B cell (primary cell): Measurements from ENCODE around the gene ACR. TPM values are rescaled to one million over a fixed set of nuclear protein-coding genes. Genes with fewer than 3 reads are reported as not detected.

Experiments used
- ATAC-seq: fragments of 200-7000 bp; cut with Tn5 transposase; one replicate; pipeline ENCODE4 v1.10.0; 2021; ENCODE audit warnings: low read depth, mild to moderate bottlenecking, moderate number of reproducible peaks, moderate library complexity
- CTCF ChIA-PET: fragments of 350-600 bp; sonication (Branson Sonifier 250); formaldehyde crosslinking; loops from one replicate; lab custom pipeline; 2021; ENCODE audit warnings: antibody characterized with exemption, inconsistent platforms; lab: Charles Lee
- POLR2A ChIA-PET: fragments of 350-600 bp; sonication (Branson Sonifier 250); formaldehyde crosslinking; loops from one replicate; lab custom pipeline; 2021; ENCODE audit warnings: antibody characterized with exemption; lab: Charles Lee
- DNase-seq: peaks from one replicate; pipeline ENCODE4 v3.0.0; 2013
- H2AFZ ChIP-seq: 2 replicates; pipeline ENCODE4 v1.6.1; 2012; ENCODE audit warnings: mild to moderate bottlenecking, low read depth, low read length; ENCODE audit not compliant: insufficient read depth, poor library complexity, severe bottlenecking
- H3K27ac ChIP-seq, 2 donors: 1 replicate in 1 of 2; 2 replicates in 1 of 2; pipeline ENCODE4 v1.5.1; 2012 to 2013; ENCODE audit warnings: low read length in 2 of 2, mild to moderate bottlenecking in 2 of 2, moderate library complexity in 1 of 2
- H3K27me3 ChIP-seq, 4 experiments: fragments of 200-600 bp in 1 of 4; sonication (generic) in 1 of 4; replicated peaks in 1 of 4; 1 replicate in 2 of 4; 2 replicates in 2 of 4; pipeline versions ENCODE4 v1.6.1 to v1.7.0; 2013 to 2016; ENCODE audit warnings: low read length in 3 of 4, mild to moderate bottlenecking in 2 of 4, mixed read lengths in 1 of 4, moderate library complexity in 1 of 4; ENCODE audit not compliant: insufficient read depth in 4 of 4, control insufficient read depth in 3 of 4; ENCODE audit errors: control extremely low read depth in 1 of 4
- H3K36me3 ChIP-seq, 2 experiments: replicated peaks in 1 of 2; 1 replicate in 1 of 2; 2 replicates in 1 of 2; pipeline versions ENCODE4 v1.6.1 to v1.7.1; 2013; ENCODE audit warnings: low read length in 1 of 2; ENCODE audit not compliant: insufficient read depth in 2 of 2, control insufficient read depth in 1 of 2; ENCODE audit errors: control extremely low read depth in 1 of 2, extremely low read depth in 1 of 2
- H3K4me1 ChIP-seq, 2 donors: fragments of 200-600 bp in 1 of 2; sonication (generic) in 1 of 2; 1 replicate in 1 of 2; 2 replicates in 1 of 2; pipeline versions ENCODE4 v1.5.1 to v1.6.1; 2013 to 2017; ENCODE audit warnings: low read length in 2 of 2; ENCODE audit not compliant: control insufficient read depth in 2 of 2, insufficient read depth in 2 of 2
- H3K4me2 ChIP-seq: replicated peaks from 2 replicates; pipeline ENCODE3; 2012; ENCODE audit warnings: mild to moderate bottlenecking, low read depth, low read length; ENCODE audit not compliant: poor library complexity, severe bottlenecking
- H3K4me3 ChIP-seq, 5 experiments: fragments of 200-600 bp in 1 of 5; sonication (generic) in 1 of 5; 1 replicate in 3 of 5; 2 replicates in 2 of 5; pipeline versions ENCODE4 v1.5.1 to v1.7.0; 2011 to 2016; ENCODE audit warnings: low read length in 4 of 5, mild to moderate bottlenecking in 4 of 5, low read depth in 2 of 5, control low read depth in 1 of 5, moderate library complexity in 1 of 5; ENCODE audit not compliant: insufficient read depth in 1 of 5; ENCODE audit errors: control extremely low read depth in 1 of 5, extremely low read depth in 1 of 5
- H3K79me2 ChIP-seq: fragments of 200-600 bp; sonication (generic); one replicate; pipeline ENCODE4 v1.6.0; 2016; ENCODE audit warnings: low read length; ENCODE audit not compliant: control insufficient read depth, insufficient read depth
- H3K9ac ChIP-seq: fragments of 200-600 bp; sonication (generic); 2 replicates; pipeline ENCODE4 v1.6.1; 2017; ENCODE audit warnings: mild to moderate bottlenecking, low read length, moderate library complexity
- H3K9me3 ChIP-seq, 3 donors: one replicate each; pipeline versions ENCODE4 v1.6.1 to v1.7.1; 2013; ENCODE audit warnings: low read length in 2 of 3; ENCODE audit not compliant: control insufficient read depth in 2 of 3, insufficient read depth in 1 of 3; ENCODE audit errors: control extremely low read depth in 1 of 3
- H4K20me1 ChIP-seq: 2 replicates; pipeline ENCODE4 v1.6.0; 2012; ENCODE audit warnings: mild to moderate bottlenecking, low read length; ENCODE audit not compliant: insufficient read depth, control insufficient read depth, poor library complexity, severe bottlenecking
- H3K27ac Mint-ChIP-seq: one replicate; pipeline ENCODE4 v1.8.0; 2021; ENCODE audit warnings: mixed read lengths
- H3K27me3 Mint-ChIP-seq: one replicate; pipeline ENCODE4 v1.8.0; 2021; ENCODE audit warnings: mixed read lengths
- H3K4me1 Mint-ChIP-seq: one replicate; pipeline ENCODE4 v1.8.0; 2021; ENCODE audit warnings: mixed read lengths
- H3K4me3 Mint-ChIP-seq: one replicate; pipeline ENCODE4 v1.8.0; 2021; ENCODE audit warnings: mixed read lengths
- H3K9me3 Mint-ChIP-seq: one replicate; pipeline ENCODE4 v1.8.0; 2022; ENCODE audit warnings: mixed read lengths; ENCODE audit not compliant: insufficient read depth
- CTCF ChIP-seq: fragments of 200-600 bp; IDR thresholded peaks from one replicate; pipeline ENCODE4 v1.8.0; 2022; ENCODE audit warnings: antibody characterized with exemption, mild to moderate bottlenecking
- EZH2 ChIP-seq: IDR thresholded peaks from 2 replicates; pipeline ENCODE4 v1.6.1; 2012; ENCODE audit warnings: borderline replicate concordance, low read depth, mild to moderate bottlenecking, moderate library complexity, low read length; ENCODE audit not compliant: insufficient read depth, poor library complexity, severe bottlenecking
- WGBS: methylation state at CpG from one replicate; pipeline ENCODE4 v1.1.5; 2013; ENCODE audit warnings: missing lambda C conversion rate; ENCODE audit not compliant: insufficient coverage; 5-methylcytosine and 5-hydroxymethylcytosine counted together
- intact Hi-C: fragments of 100-400 bp; cut with micrococcal nuclease; formaldehyde crosslinking; loops from one replicate; pipeline ENCODE4 v1.10.0; 2022
- polyA plus RNA-seq: library from polyadenylated mRNA; depleted of rRNA; stranded (reverse); fragments of >200 nt; gene quantifications from 2 replicates; pipeline ENCODE4 v1.2.3, GENCODE V29; 2012
- total RNA-seq, 2 donors: library from RNA; stranded (reverse); fragments of 120-200 nt in 1 of 2; gene quantifications; 1 replicate in 1 of 2; 2 replicates in 1 of 2; pipeline versions ENCODE4 v1.2.3 to v1.2.4, GENCODE V29; 2013 to 2022

Gene ACR
- total and polyA plus RNA-seq, 2 donors (not counting 1 experiment from before 2014, with no cell fraction given), result not detected

- Histone ChIP-seq H3K9ac (no peak overlapping the region), H2AFZ (no peak overlapping the region), H3K4me2 (no peak overlapping the region), H3K9me3 (peaks cover 0 to 6% (median 0%) of the 10 kb centered on the region in 3 donors), H3K36me3 (no peaks in the 10 kb centered on the region), H4K20me1 (no peaks in the 10 kb centered on the region), H3K27ac (no peak overlapping the region), H3K4me1 (no peaks in the 10 kb centered on the region), H3K4me3 (no peak overlapping the region), H3K79me2 (no peaks in the 10 kb centered on the region), H3K27me3 (no peaks in the 10 kb centered on the region)
- intact Hi-C loops, result no loop called here
- DNase-seq (no peak), ATAC-seq (no peak)
- H3K27ac Mint-ChIP-seq, result no peak overlapping the region
- WGBS, result 96% methylated on average over 18 of the region's 18 CpGs
- H3K9me3 Mint-ChIP-seq, result no peaks in the 10 kb centered on the region
- TF ChIP-seq CTCF, result no peak
- TF ChIP-seq EZH2, result no peak
- no peaks in the 10 kb centered on the region for H3K4me1 Mint-ChIP-seq
- CTCF ChIA-PET, result no interaction called here
- POLR2A ChIA-PET, result no interaction called here
- H3K27me3 Mint-ChIP-seq, result peaks cover 8% of the 10 kb centered on the region
- no peak overlapping the region for H3K4me3 Mint-ChIP-seq
Measured at GRCh38 chr22:50695421-50696250, 42.4 kb upstream of the ACR start.

- DNase-seq (no peak), ATAC-seq (no peak)
- no peak overlapping the region for H3K4me3 ChIP-seq
- H3K4me1 ChIP-seq, result no peaks in the 10 kb centered on the region
- no peaks in the 10 kb centered on the region for H3K9me3 Mint-ChIP-seq
- H3K9me3 ChIP-seq, result peaks cover 0 to 6% (median 0%) of the 10 kb centered on the region in 3 donors
- ChIA-PET POLR2A (no interaction called here), CTCF (no interaction called here)
- no peak overlapping the region for H2AFZ ChIP-seq
- WGBS, result 95% methylated on average over 18 of the region's 21 CpGs
- no peak overlapping the region for H3K4me3 Mint-ChIP-seq
- H3K4me1 Mint-ChIP-seq, result no peaks in the 10 kb centered on the region
- intact Hi-C loops, result no loop called here
- H3K27ac ChIP-seq, result no peak overlapping the region
- H3K27ac Mint-ChIP-seq, result no peak overlapping the region
- H3K27me3 ChIP-seq, result no peaks in the 10 kb centered on the region
- no peak overlapping the region for H3K9ac ChIP-seq
- no peaks in the 10 kb centered on the region for H4K20me1 ChIP-seq
- H3K27me3 Mint-ChIP-seq, result peaks cover 8% of the 10 kb centered on the region
- no peak for TF ChIP-seq EZH2
- no peak for TF ChIP-seq CTCF
- H3K79me2 ChIP-seq, result no peaks in the 10 kb centered on the region
- H3K36me3 ChIP-seq, result no peaks in the 10 kb centered on the region
- H3K4me2 ChIP-seq, result no peak overlapping the region
Measured at GRCh38 chr22:50696251-50696798, 41.7 kb upstream of the ACR start.
